ENCODE data around the gene RASA3.

RASA3 gene

DNA sequence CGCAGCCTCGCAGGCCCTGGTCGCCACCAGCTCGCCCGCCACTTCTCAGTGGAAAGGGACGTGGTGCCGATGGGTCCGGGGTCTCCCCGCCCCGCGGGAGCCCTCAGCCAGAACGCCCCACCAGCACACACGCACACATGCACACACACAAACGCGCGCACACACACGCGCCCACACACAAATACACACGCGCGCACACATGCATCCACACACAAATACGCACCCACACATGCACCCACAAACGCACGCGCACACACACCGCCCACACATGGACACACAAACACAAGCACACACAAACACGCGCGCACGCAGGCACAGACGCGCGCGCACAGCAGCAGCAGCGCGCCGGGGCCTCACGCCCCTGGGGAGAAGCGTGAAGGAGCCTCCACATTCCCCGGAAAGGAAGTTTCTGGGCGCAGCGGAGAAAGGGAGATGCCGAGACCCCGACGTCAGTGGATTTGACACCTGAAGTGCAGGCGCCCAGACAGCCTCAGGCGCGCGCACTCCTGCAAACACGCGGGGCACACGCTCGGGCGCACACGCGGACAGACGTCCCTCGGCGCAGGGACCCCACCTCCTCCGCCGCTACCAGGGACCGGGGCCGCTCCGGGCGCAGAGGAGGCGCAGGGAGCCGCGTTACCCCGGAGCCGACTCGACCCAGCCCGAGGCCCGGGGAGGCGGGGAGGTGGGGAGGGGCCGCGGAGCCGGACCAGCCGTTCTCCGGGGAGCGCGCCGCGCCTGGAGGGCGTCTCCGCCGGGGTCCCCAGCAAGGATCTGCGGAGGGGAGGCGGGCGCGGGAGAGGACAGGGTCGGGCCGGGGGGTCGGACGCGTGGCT is 622 bp downstream of the RASA3 start:
- peak; percentile 53 for DNase-seq (ENCODE audit: low read depth)
- H3K4me3 ChIP-seq (replicated peaks; ENCODE audit: low read depth, low read length) = peak overlapping the region; percentile 83
- TF ChIP-seq CTCF (IDR thresholded peaks at IDR 0.05; ENCODE audit: low read length, missing control alignments) = no peak

DNA sequence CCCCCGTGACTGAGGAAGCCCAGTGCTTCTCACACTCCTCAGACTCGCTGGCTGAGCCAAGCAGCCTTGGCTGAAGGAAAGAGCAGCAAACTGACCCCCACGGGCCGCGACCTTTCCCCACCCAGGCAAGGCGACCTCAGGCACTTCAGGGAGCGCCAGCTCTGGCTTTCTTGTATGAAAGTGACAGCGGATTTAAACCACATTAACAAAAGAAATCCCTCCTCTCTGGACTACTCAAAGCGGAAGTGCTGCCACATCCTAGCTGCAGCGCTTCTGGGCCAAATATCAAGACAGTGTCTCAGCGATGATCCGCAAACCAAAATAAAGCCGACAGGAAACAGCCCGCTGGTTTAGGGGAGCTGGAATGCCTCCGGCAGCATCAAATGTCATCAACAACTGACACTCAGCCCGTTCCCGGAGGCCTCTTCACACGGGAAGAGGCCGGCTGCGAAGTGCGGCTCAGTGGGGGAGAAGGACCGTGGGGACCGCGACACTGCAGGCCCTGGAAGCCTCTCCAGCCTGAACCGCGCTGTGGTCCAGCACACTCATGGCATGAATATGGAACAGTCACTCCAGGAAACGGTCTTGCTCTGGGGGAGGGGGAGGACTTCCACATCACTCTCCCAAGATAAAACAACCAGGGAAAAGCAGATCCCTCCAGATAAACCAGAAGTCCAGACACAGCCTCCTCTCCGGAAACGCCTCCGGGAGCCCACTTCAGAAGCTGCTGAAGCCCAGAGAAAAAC is 1.4 kb downstream of the RASA3 start:
- H3K4me3 ChIP-seq (replicated peaks; ENCODE audit: low read depth, low read length) = peak overlapping the region; percentile 83
- TF ChIP-seq CTCF (IDR thresholded peaks at IDR 0.05; ENCODE audit: low read length, missing control alignments) = no peak
- peak; percentile 79 for DNase-seq (ENCODE audit: low read depth)

DNA sequence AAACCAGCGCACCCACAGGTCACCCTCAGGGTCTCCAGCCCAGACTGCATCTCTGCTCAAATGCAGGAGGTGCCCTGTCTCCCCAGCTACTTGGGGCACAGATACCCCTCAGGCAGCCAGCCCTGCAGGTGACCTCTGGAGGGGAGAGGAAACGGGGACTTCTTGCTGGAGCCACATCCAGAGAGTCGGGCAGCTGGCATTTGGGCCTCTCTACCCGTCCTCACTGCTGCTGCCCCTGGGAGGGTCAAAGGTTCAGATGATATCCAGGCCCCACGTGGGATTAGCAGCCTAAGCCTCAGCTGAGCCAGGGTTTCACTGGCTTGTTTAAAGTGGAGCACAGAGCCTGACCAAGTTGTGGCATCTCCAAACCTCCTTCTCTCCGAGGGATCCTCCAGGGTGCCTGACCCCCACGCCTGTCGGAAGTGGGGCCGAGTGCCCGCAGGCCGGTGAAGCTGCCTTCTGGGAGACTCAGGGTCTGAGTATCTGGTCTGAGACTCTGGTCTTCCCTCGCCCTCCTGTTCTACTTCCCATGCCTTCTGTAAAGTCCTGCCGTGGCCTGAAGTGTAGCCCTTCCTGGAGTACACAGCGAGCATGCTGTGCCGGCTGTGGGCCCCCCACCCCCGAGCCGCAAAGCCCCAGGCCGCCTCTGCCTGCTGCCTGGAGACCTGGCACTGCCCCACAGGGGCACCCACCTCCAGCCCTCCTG is 2.1 kb downstream of the RASA3 start:
- no peak for DNase-seq (ENCODE audit: low read depth)
- H3K4me3 ChIP-seq (replicated peaks; ENCODE audit: low read depth, low read length) = peak overlapping the region; percentile 83
- TF ChIP-seq CTCF (IDR thresholded peaks at IDR 0.05; ENCODE audit: low read length, missing control alignments) = no peak

DNA sequence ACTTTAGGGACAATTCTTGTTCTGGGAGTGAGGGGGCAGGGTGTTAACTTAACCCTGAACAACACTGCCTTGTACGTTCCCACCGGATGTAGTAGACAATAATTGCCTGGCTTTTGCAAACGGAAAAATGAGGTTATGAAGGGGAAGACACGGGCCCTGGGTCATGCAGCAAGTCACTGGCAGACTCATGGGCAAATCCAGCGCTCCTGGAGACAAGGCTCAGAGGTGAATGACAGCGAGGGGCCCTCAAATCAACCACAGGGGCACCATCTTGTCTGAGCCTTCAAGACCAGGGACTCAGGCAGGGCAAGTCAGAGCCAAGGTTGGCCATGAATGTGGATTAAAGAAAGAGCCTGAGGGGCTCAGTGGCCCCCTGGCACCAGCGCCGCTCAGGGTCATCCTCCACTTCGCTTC is 2.8 kb downstream of the RASA3 start:
- no peak for DNase-seq (ENCODE audit: low read depth)
- peak overlapping the region; percentile 83 for H3K4me3 ChIP-seq (replicated peaks; ENCODE audit: low read depth, low read length)
- no peak for TF ChIP-seq CTCF (IDR thresholded peaks at IDR 0.05; ENCODE audit: low read length, missing control alignments)

GRCh38 chr13:114128624-114129522 is 3.5 kb downstream of the RASA3 start:
- DNase-seq (ENCODE audit: low read depth) = peak; percentile 91
- H3K4me3 ChIP-seq (replicated peaks; ENCODE audit: low read depth, low read length) = peak overlapping the region; percentile 0
- TF ChIP-seq CTCF (IDR thresholded peaks at IDR 0.05; ENCODE audit: low read length, missing control alignments) = no peak

DNA sequence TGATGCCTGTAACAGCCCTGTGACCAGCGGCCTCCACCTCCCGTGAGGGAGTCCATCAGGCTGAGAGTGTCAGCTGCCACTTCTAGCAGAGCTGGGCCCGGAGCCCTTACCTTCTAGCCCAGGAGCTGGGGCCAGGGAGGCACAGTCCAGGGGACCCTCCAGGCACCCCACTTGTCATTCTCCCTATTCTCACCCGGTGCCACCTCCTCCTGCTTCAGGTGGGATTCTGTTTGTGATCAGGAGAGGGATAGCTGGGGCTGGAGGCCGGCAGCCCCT is 4.1 kb downstream of the RASA3 start:
- TF ChIP-seq CTCF (IDR thresholded peaks at IDR 0.05; ENCODE audit: low read length, missing control alignments) = no peak
- no peak overlapping the region for H3K4me3 ChIP-seq (replicated peaks; ENCODE audit: low read depth, low read length)
- DNase-seq (ENCODE audit: low read depth) = no peak
